ENCODE measurements around the gene PRR5L.

DNA sequence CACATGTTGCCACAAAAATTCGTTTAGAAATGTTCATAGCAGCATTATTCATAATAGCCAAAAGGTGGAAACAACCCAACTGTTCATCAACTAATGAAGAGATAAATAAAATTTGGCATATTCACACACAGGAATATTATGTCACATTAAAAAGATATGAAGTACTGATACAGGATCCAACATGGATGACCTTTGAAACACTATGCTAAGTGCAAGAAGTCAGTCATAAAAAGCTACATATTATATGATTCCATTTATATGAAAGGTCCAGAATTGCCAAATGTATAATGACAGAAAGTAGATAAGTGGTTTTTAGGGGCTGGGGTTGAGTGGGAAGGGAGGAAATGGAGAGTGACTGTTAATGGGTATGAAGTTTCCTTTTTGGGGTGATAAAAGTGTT is 9.0 kb downstream of the PRR5L start:
- TF ChIP-seq RBM39 (optimal IDR thresholded peaks at IDR 0.05; ENCODE audit: low read depth, low read length) (no peak), STAT5B (CRISPR knock-in tag; IDR thresholded peaks at IDR 0.05) (no peak), TBL1XR1 (IDR thresholded peaks at IDR 0.05; ENCODE audit: low read length in 2 of 2) (no peak), ZKSCAN1 (IDR thresholded peaks at IDR 0.05; ENCODE audit: low read depth, low read length) (no peak)
- TF ChIP-seq, protein P1, sequence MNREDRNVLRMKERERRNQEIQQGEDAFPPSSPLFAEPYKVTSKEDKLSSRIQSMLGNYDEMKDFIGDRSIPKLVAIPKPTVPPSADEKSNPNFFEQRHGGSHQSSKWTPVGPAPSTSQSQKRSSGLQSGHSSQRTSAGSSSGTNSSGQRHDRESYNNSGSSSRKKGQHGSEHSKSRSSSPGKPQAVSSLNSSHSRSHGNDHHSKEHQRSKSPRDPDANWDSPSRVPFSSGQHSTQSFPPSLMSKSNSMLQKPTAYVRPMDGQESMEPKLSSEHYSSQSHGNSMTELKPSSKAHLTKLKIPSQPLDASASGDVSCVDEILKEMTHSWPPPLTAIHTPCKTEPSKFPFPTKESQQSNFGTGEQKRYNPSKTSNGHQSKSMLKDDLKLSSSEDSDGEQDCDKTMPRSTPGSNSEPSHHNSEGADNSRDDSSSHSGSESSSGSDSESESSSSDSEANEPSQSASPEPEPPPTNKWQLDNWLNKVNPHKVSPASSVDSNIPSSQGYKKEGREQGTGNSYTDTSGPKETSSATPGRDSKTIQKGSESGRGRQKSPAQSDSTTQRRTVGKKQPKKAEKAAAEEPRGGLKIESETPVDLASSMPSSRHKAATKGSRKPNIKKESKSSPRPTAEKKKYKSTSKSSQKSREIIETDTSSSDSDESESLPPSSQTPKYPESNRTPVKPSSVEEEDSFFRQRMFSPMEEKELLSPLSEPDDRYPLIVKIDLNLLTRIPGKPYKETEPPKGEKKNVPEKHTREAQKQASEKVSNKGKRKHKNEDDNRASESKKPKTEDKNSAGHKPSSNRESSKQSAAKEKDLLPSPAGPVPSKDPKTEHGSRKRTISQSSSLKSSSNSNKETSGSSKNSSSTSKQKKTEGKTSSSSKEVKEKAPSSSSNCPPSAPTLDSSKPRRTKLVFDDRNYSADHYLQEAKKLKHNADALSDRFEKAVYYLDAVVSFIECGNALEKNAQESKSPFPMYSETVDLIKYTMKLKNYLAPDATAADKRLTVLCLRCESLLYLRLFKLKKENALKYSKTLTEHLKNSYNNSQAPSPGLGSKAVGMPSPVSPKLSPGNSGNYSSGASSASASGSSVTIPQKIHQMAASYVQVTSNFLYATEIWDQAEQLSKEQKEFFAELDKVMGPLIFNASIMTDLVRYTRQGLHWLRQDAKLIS (CRISPR knock-in tag; IDR thresholded peaks at IDR 0.05), result no peak
- TF ChIP-seq, protein P2, sequence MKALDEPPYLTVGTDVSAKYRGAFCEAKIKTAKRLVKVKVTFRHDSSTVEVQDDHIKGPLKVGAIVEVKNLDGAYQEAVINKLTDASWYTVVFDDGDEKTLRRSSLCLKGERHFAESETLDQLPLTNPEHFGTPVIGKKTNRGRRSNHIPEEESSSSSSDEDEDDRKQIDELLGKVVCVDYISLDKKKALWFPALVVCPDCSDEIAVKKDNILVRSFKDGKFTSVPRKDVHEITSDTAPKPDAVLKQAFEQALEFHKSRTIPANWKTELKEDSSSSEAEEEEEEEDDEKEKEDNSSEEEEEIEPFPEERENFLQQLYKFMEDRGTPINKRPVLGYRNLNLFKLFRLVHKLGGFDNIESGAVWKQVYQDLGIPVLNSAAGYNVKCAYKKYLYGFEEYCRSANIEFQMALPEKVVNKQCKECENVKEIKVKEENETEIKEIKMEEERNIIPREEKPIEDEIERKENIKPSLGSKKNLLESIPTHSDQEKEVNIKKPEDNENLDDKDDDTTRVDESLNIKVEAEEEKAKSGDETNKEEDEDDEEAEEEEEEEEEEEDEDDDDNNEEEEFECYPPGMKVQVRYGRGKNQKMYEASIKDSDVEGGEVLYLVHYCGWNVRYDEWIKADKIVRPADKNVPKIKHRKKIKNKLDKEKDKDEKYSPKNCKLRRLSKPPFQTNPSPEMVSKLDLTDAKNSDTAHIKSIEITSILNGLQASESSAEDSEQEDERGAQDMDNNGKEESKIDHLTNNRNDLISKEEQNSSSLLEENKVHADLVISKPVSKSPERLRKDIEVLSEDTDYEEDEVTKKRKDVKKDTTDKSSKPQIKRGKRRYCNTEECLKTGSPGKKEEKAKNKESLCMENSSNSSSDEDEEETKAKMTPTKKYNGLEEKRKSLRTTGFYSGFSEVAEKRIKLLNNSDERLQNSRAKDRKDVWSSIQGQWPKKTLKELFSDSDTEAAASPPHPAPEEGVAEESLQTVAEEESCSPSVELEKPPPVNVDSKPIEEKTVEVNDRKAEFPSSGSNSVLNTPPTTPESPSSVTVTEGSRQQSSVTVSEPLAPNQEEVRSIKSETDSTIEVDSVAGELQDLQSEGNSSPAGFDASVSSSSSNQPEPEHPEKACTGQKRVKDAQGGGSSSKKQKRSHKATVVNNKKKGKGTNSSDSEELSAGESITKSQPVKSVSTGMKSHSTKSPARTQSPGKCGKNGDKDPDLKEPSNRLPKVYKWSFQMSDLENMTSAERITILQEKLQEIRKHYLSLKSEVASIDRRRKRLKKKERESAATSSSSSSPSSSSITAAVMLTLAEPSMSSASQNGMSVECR (CRISPR knock-in tag; IDR thresholded peaks at IDR 0.05), result no peak
- TF ChIP-seq, protein P3, sequence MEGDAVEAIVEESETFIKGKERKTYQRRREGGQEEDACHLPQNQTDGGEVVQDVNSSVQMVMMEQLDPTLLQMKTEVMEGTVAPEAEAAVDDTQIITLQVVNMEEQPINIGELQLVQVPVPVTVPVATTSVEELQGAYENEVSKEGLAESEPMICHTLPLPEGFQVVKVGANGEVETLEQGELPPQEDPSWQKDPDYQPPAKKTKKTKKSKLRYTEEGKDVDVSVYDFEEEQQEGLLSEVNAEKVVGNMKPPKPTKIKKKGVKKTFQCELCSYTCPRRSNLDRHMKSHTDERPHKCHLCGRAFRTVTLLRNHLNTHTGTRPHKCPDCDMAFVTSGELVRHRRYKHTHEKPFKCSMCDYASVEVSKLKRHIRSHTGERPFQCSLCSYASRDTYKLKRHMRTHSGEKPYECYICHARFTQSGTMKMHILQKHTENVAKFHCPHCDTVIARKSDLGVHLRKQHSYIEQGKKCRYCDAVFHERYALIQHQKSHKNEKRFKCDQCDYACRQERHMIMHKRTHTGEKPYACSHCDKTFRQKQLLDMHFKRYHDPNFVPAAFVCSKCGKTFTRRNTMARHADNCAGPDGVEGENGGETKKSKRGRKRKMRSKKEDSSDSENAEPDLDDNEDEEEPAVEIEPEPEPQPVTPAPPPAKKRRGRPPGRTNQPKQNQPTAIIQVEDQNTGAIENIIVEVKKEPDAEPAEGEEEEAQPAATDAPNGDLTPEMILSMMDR (IDR thresholded peaks at IDR 0.05 in 2 of 3, conservative IDR thresholded peaks at IDR 0.05 in 1 of 3; ENCODE audit: insufficient read depth in 2 of 3, low read depth in 1 of 3, low read length in 3 of 3), result no peak

All from K562 (cell line).